ENCODE measurements around the gene SHC4.

SHC4 gene

DNA sequence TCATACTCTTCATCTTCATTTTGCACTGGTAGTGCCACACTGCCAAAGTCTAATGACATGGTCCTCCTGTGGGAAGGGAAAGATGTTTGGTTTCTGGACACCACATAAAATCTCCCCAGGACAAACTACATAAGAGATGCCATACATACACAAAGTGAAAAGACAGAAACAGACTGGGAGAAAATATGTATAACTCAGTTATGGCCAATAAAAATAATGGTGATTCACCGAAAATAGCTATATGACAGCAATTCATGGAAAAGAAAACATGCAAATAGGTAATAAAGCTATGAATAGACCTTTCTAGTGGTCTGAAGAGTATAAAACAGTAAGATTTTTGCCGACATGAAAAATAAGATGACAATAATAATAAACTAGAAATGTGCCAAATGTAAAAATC, 158.1 kb downstream of the SHC4 start:
- H3K4me3 ChIP-seq (ENCODE audit: low read depth, low read length), result no peak overlapping the region
- DNase-seq (ENCODE audit: low read depth), result no peak
- TF ChIP-seq, protein P1, sequence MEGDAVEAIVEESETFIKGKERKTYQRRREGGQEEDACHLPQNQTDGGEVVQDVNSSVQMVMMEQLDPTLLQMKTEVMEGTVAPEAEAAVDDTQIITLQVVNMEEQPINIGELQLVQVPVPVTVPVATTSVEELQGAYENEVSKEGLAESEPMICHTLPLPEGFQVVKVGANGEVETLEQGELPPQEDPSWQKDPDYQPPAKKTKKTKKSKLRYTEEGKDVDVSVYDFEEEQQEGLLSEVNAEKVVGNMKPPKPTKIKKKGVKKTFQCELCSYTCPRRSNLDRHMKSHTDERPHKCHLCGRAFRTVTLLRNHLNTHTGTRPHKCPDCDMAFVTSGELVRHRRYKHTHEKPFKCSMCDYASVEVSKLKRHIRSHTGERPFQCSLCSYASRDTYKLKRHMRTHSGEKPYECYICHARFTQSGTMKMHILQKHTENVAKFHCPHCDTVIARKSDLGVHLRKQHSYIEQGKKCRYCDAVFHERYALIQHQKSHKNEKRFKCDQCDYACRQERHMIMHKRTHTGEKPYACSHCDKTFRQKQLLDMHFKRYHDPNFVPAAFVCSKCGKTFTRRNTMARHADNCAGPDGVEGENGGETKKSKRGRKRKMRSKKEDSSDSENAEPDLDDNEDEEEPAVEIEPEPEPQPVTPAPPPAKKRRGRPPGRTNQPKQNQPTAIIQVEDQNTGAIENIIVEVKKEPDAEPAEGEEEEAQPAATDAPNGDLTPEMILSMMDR (IDR thresholded peaks at IDR 0.05; ENCODE audit: low read depth, low read length, missing control alignments), result no peak

DNA sequence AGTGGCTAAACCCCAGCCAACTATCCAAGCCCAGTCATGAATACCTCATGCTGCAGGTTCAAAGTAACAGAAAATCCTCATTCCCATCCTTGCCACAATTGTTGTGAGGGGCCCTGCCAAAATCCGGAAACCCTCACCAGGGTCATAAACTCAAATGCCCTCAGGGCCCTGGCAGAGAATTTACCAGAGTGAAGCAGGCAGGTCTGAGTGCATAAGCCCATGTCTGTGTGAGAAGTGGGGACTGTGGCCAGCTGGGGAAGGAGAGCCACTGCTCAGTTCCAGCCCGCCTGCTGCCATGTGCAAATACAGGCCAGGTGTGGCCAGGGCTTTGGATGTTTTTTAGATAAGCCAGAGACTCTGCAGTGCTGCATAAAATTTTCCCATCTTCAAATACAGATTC, 159.8 kb downstream of the SHC4 start:
- TF ChIP-seq, protein P1 (IDR thresholded peaks at IDR 0.05; ENCODE audit: low read depth, low read length, missing control alignments), result no peak
- H3K4me3 ChIP-seq (ENCODE audit: low read depth, low read length), result no peak overlapping the region

DNA sequence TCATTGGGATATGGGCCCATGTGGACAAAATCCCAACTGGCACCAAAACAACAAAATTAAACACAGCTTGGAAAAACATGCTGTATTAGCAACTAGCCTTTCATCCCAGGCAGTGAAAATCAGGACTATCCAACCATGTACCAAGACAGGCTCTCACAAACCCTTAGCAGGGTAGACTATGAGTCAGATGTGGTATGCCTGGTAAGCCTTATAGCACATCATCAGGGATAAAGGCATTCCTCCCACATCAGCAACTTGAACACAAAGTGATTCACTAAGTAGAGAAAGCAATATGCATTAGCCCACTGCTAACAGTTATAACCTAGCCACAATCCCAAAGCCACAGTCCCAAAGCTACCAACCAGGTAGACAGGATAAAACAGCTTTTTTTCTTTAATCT, 160.9 kb downstream of the SHC4 start:
- DNase-seq (ENCODE audit: low read depth), result no peak
- TF ChIP-seq, protein P1 (IDR thresholded peaks at IDR 0.05; ENCODE audit: low read depth, low read length, missing control alignments), result no peak
- H3K4me3 ChIP-seq (ENCODE audit: low read depth, low read length), result no peak overlapping the region

More for the DNA sequence above, 159.8 kb downstream of the SHC4 start:
- DNase-seq (ENCODE audit: low read depth), result no peak

DNA sequence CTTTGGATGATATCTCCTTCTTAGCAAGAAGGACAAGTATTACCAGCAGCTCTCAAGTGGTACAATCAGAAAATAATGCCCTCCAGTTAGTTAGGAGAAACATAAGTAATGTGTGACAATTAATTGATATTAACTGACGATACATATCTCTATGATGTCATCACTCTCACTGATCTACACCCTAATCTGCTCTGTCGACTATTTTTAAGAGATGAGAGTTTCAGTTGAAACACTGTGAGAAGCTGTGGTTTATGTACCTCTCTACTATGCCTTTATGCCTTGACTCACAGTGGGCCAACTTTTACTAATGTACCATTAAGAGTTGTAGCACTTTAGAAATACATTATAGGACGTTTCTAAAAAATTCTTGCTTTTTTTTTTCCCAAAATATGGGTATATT, 161.5 kb downstream of the SHC4 start:
- no peak for DNase-seq (ENCODE audit: low read depth)
- TF ChIP-seq, protein P1 (IDR thresholded peaks at IDR 0.05; ENCODE audit: low read depth, low read length, missing control alignments), result no peak
- no peak overlapping the region for H3K4me3 ChIP-seq (ENCODE audit: low read depth, low read length)

DNA sequence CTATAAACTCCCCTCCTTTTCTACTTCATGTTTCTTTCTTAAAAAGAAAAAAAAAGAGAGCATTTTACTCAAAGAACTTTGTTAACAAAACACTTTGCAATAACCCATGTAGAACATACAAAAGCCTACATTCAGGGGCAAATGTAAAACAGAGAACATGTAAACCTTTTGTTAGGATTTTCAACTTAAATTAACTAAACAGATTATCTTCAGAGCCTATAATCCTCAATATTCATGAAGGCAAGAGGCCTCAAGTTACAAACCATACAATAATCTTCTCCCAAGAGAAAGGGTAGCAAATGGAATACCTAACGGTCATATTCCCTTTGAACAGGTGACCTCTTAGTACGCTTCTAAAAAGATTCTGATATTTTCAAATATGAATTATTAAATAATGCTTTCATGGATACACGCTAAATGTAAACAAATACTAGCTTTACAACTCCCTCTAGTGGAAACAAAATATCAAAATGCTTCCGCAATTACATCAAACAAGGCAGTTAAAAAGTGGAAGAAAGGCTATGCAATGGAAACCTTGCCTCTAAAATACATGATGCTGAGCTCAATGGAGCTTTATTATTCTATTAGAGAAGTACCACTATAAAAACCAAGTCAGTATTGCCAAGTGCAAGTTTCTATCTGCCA, 162.8 kb downstream of the SHC4 start:
- DNase-seq (ENCODE audit: low read depth), result no peak
- H3K4me3 ChIP-seq (ENCODE audit: low read depth, low read length), result no peak overlapping the region
- TF ChIP-seq, protein P1 (IDR thresholded peaks at IDR 0.05; ENCODE audit: low read depth, low read length, missing control alignments), result peak; percentile 23

DNA sequence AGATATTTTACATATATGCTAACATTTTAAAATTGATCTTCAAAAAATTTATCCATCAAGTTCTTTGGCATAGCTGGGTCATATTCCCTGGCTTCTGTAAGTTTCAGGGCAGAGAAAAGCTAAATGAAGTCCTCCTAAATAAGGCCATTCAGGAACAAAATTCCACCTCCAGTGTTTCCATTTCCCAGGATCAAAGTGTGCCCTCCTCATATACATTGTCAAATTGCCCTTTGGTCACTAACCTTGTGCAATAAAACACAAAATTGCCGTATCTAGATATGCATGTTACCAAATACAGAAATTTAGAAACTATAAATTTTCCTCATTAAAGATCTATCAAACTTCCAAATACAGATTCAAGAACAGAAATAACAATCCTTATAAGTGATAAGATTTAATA, 163.5 kb downstream of the SHC4 start:
- no peak overlapping the region for H3K4me3 ChIP-seq (ENCODE audit: low read depth, low read length)
- TF ChIP-seq, protein P1 (IDR thresholded peaks at IDR 0.05; ENCODE audit: low read depth, low read length, missing control alignments), result no peak
- DNase-seq (ENCODE audit: low read depth), result no peak

DNA sequence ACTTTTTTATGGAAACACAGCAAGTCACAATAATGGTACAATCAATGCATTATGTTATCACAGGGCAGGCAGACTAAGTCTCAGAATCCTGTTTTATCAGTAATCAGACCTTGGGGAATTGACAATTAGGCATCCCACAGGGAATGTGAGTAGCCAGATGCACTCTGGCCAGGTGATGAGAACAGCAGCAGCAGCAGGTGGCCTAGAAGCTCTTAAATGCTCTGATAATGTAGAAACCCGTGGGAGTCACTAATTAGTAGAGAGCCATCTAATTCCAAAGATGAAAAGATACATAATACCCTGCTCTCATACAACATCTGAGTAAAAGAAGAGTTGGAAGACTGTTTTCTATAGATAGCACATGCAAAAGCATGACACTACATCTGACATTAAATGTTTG, 165.4 kb downstream of the SHC4 start:
- H3K4me3 ChIP-seq (ENCODE audit: low read depth, low read length), result no peak overlapping the region
- TF ChIP-seq, protein P1 (IDR thresholded peaks at IDR 0.05; ENCODE audit: low read depth, low read length, missing control alignments), result no peak
- no peak for DNase-seq (ENCODE audit: low read depth)
